Calu3 (cell line): ENCODE data around the gene MTUS2. TPM values are rescaled to one million over a fixed set of nuclear protein-coding genes. Genes with fewer than 3 reads are reported as not detected.

Experiments used
- BruUV-seq: library from RNA; stranded (reverse); fragments of 400-500 nt; replicated peaks from 2 replicates; lab custom pipeline; 2021; lab: Mats Ljungman, UMichigan
- CTCF ChIA-PET: fragments of 300-600 bp; sonication (Branson Sonifier 250); formaldehyde crosslinking; loops from one replicate; lab custom pipeline; 2022; ENCODE audit warnings: antibody characterized with exemption; lab: Charles Lee
- DNase-seq: peaks from one replicate; pipeline ENCODE4 v3.0.0; 2022
- H3K27ac Mint-ChIP-seq: one replicate; pipeline ENCODE4 v1.8.0; 2022; ENCODE audit warnings: mixed read lengths; ENCODE audit not compliant: unreplicated experiment
- H3K27me3 Mint-ChIP-seq: one replicate; pipeline ENCODE4 v1.8.0; 2022; ENCODE audit warnings: mixed read lengths; ENCODE audit not compliant: unreplicated experiment
- H3K36me3 Mint-ChIP-seq: one replicate; pipeline ENCODE4 v1.8.0; 2022; ENCODE audit warnings: mild to moderate bottlenecking, moderate library complexity, mixed read lengths; ENCODE audit not compliant: insufficient read depth, unreplicated experiment
- H3K4me1 Mint-ChIP-seq: one replicate; pipeline ENCODE4 v1.8.0; 2022; ENCODE audit warnings: mild to moderate bottlenecking, low read depth, mixed read lengths; ENCODE audit not compliant: unreplicated experiment
- H3K4me3 Mint-ChIP-seq: one replicate; pipeline ENCODE4 v1.8.0; 2022; ENCODE audit warnings: mild to moderate bottlenecking, low read depth, moderate library complexity, mixed read lengths; ENCODE audit not compliant: unreplicated experiment
- H3K9me3 Mint-ChIP-seq: one replicate; pipeline ENCODE4 v1.8.0; 2022; ENCODE audit warnings: low read depth, mixed read lengths; ENCODE audit not compliant: unreplicated experiment
- CTCF ChIP-seq: fragments of 200-600 bp; IDR thresholded peaks from one replicate; pipeline ENCODE4 v1.8.0; 2022; ENCODE audit warnings: antibody characterized with exemption; ENCODE audit not compliant: unreplicated experiment
- intact Hi-C: fragments of 100-400 bp; cut with micrococcal nuclease; formaldehyde crosslinking; loops from one replicate; pipeline ENCODE4 v1.10.0; 2022; ENCODE audit not compliant: unreplicated experiment
- total RNA-seq: library from RNA; stranded (reverse); gene quantifications from 2 replicates; pipeline ENCODE4 v1.2.3, GENCODE V29; 2022

MTUS2 gene
- total RNA-seq, 1 experiment from 2014 or later, result not detected

GRCh38 chr13:29453617-29454011, 633.5 kb downstream of the MTUS2 start:
- CTCF ChIA-PET, result no interaction called here
- Mint-ChIP-seq H3K4me3 (no peak overlapping the region), H3K27ac (no peak overlapping the region), H3K36me3 (peaks cover 4% of the 10 kb centered on the region), H3K4me1 (no peaks in the 10 kb centered on the region), H3K9me3 (no peaks in the 10 kb centered on the region), H3K27me3 (peaks cover 12% of the 10 kb centered on the region)
- DNase-seq, result no peak
- BruUV-seq, result no TSS peak
- no peak for TF ChIP-seq CTCF
- intact Hi-C loops, result no loop called here

GRCh38 chr13:29454931-29455481, 634.9 kb downstream of the MTUS2 start:
- no peak for TF ChIP-seq CTCF
- no peak overlapping the region for H3K4me3 Mint-ChIP-seq
- H3K27me3 Mint-ChIP-seq, result peaks cover 5% of the 10 kb centered on the region
- H3K27ac Mint-ChIP-seq, result no peak overlapping the region
- BruUV-seq, result no TSS peak
- intact Hi-C loops, result no loop called here
- DNase-seq, result peak; percentile 3
- H3K4me1 Mint-ChIP-seq, result no peaks in the 10 kb centered on the region
- peaks cover 4% of the 10 kb centered on the region for H3K36me3 Mint-ChIP-seq
- no peaks in the 10 kb centered on the region for H3K9me3 Mint-ChIP-seq
- CTCF ChIA-PET, result interaction anchor here (0.6 kb wide), 1 partner anchor 671 kb away, joined by 3 read pairs; no protein-coding TSS in a partner anchor

- peaks cover 4% of the 10 kb centered on the region for H3K36me3 Mint-ChIP-seq
- no peak overlapping the region for H3K27ac Mint-ChIP-seq
- CTCF ChIA-PET, result no interaction called here
- H3K27me3 Mint-ChIP-seq, result no peaks in the 10 kb centered on the region
- no peak overlapping the region for H3K4me3 Mint-ChIP-seq
- no peaks in the 10 kb centered on the region for H3K4me1 Mint-ChIP-seq
- H3K9me3 Mint-ChIP-seq, result no peaks in the 10 kb centered on the region
- no peak for TF ChIP-seq CTCF
- DNase-seq, result no peak
- intact Hi-C loops, result no loop called here
- no TSS peak for BruUV-seq
Observed at GRCh38 chr13:29456419-29456818, 636.3 kb downstream of the MTUS2 start.

GRCh38 chr13:29457299-29457698, 637.2 kb downstream of the MTUS2 start:
- Mint-ChIP-seq H3K27ac (no peak overlapping the region), H3K4me3 (no peak overlapping the region), H3K27me3 (no peaks in the 10 kb centered on the region), H3K4me1 (no peaks in the 10 kb centered on the region), H3K36me3 (peaks cover 4% of the 10 kb centered on the region), H3K9me3 (no peaks in the 10 kb centered on the region)
- DNase-seq, result no peak
- no peak for TF ChIP-seq CTCF
- CTCF ChIA-PET, result no interaction called here
- intact Hi-C loops, result no loop called here
- no TSS peak for BruUV-seq
